Measurements from ENCODE around the gene RUNX2.

Gene RUNX2

GRCh38 chr6:45495429-45496084 is 167.4 kb downstream of the RUNX2 start:
- Histone ChIP-seq H3K4me2 (ENCODE audit: low read length) (no peak overlapping the region), H3K4me3 (ENCODE audit: low read depth, low read length, poor library complexity, severe bottlenecking) (no peak overlapping the region)

GRCh38 chr6:45496085-45496433 is 167.9 kb downstream of the RUNX2 start:
- Histone ChIP-seq H3F3A (ENCODE audit: insufficient read depth, low read length) (no peaks in the 10 kb centered on the region), H3K4me1 (ENCODE audit: insufficient read depth, low read length, severe bottlenecking) (no peaks in the 10 kb centered on the region), H3K9me2 (ENCODE audit: low read depth, low read length) (no peaks in the 10 kb centered on the region), H3K9ac (ENCODE audit: low read length) (no peak overlapping the region), H3K79me2 (ENCODE audit: insufficient read depth, low read length) (no peaks in the 10 kb centered on the region), H3K27ac (ENCODE audit: low read depth, low read length, poor library complexity, severe bottlenecking) (no peak overlapping the region), H3K9me3 (ENCODE audit: low read length) (no peaks in the 10 kb centered on the region), H2AFZ (ENCODE audit: low read length) (no peak overlapping the region), H3K27me3 (ENCODE audit: insufficient read depth, low read length) (no peaks in the 10 kb centered on the region), H3K4me2 (ENCODE audit: low read length) (no peak overlapping the region), H4K20me1 (ENCODE audit: insufficient read depth, low read length) (no peaks in the 10 kb centered on the region), H3K4me3 (ENCODE audit: low read depth, low read length, poor library complexity, severe bottlenecking) (no peak overlapping the region), H3K36me3 (ENCODE audit: insufficient read depth, low read length) (no peaks in the 10 kb centered on the region)
- TF ChIP-seq EZH2 (IDR thresholded peaks at IDR 0.05; ENCODE audit: borderline replicate concordance, low read length) (no peak), CTCF (IDR thresholded peaks at IDR 0.05; ENCODE audit: low read length) (no peak)

More at GRCh38 chr6:45495429-45496084, 167.4 kb downstream of the RUNX2 start:
- H3K79me2 ChIP-seq (ENCODE audit: insufficient read depth, low read length): no peaks in the 10 kb centered on the region
- H3K4me1 ChIP-seq (ENCODE audit: insufficient read depth, low read length, severe bottlenecking): no peaks in the 10 kb centered on the region
- H4K20me1 ChIP-seq (ENCODE audit: insufficient read depth, low read length): no peaks in the 10 kb centered on the region
- H3K9ac ChIP-seq (ENCODE audit: low read length): no peak overlapping the region
- no peak for TF ChIP-seq CTCF (IDR thresholded peaks at IDR 0.05; ENCODE audit: low read length)
- no peak for TF ChIP-seq EZH2 (IDR thresholded peaks at IDR 0.05; ENCODE audit: borderline replicate concordance, low read length)
- no peaks in the 10 kb centered on the region for H3K27me3 ChIP-seq (ENCODE audit: insufficient read depth, low read length)
- H3K27ac ChIP-seq (ENCODE audit: low read depth, low read length, poor library complexity, severe bottlenecking): no peak overlapping the region
- H3K9me2 ChIP-seq (ENCODE audit: low read depth, low read length): no peaks in the 10 kb centered on the region
- H3F3A ChIP-seq (ENCODE audit: insufficient read depth, low read length): no peaks in the 10 kb centered on the region
- H3K9me3 ChIP-seq (ENCODE audit: low read length): no peaks in the 10 kb centered on the region
- no peaks in the 10 kb centered on the region for H3K36me3 ChIP-seq (ENCODE audit: insufficient read depth, low read length)
- no peak overlapping the region for H2AFZ ChIP-seq (ENCODE audit: low read length)

GRCh38 chr6:45498591-45498990 is 170.5 kb downstream of the RUNX2 start:
- Histone ChIP-seq H3K9me2 (ENCODE audit: low read depth, low read length) (no peaks in the 10 kb centered on the region), H3K27ac (ENCODE audit: low read depth, low read length, poor library complexity, severe bottlenecking) (no peak overlapping the region), H4K20me1 (ENCODE audit: insufficient read depth, low read length) (no peaks in the 10 kb centered on the region), H2AFZ (ENCODE audit: low read length) (no peak overlapping the region), H3K79me2 (ENCODE audit: insufficient read depth, low read length) (no peaks in the 10 kb centered on the region), H3K9ac (ENCODE audit: low read length) (no peak overlapping the region), H3K4me2 (ENCODE audit: low read length) (no peak overlapping the region), H3F3A (ENCODE audit: insufficient read depth, low read length) (no peaks in the 10 kb centered on the region), H3K36me3 (ENCODE audit: insufficient read depth, low read length) (no peaks in the 10 kb centered on the region), H3K9me3 (ENCODE audit: low read length) (no peaks in the 10 kb centered on the region), H3K4me3 (ENCODE audit: low read depth, low read length, poor library complexity, severe bottlenecking) (no peak overlapping the region), H3K4me1 (ENCODE audit: insufficient read depth, low read length, severe bottlenecking) (no peaks in the 10 kb centered on the region), H3K27me3 (ENCODE audit: insufficient read depth, low read length) (no peaks in the 10 kb centered on the region)
- TF ChIP-seq EZH2 (IDR thresholded peaks at IDR 0.05; ENCODE audit: borderline replicate concordance, low read length) (no peak), CTCF (IDR thresholded peaks at IDR 0.05; ENCODE audit: low read length) (no peak)

Measured in OCI-LY1 (cell line).